Fibroblast of lung (primary cell): Measurements from ENCODE around the gene RBM11. TPM values are rescaled to one million over a fixed set of nuclear protein-coding genes. Genes with fewer than 3 reads are reported as not detected.

Experiments
- DNase-seq, 2 donors: peaks; one replicate each; pipeline versions ENCODE4 v3.0.0 to v3.0.0-alpha.2; 2010; ENCODE audit warnings: low read depth in 2 of 2
- H2AFZ ChIP-seq: 2 replicates; pipeline ENCODE4 v1.5.1; 2012; ENCODE audit warnings: low read length, control low read depth, inconsistent platforms
- H3K27ac ChIP-seq: 2 replicates; pipeline ENCODE4 v1.5.1; 2011; ENCODE audit warnings: low read length, control low read depth; ENCODE audit not compliant: insufficient read depth
- H3K27me3 ChIP-seq: 2 replicates; pipeline ENCODE4 v1.5.1; 2011; ENCODE audit warnings: mild to moderate bottlenecking, low read length; ENCODE audit not compliant: control insufficient read depth, insufficient read depth
- H3K36me3 ChIP-seq: 2 replicates; pipeline ENCODE4 v1.5.1; 2011; ENCODE audit warnings: low read length; ENCODE audit not compliant: control insufficient read depth, insufficient read depth
- H3K4me1 ChIP-seq: 2 replicates; pipeline ENCODE4 v1.5.1; 2011; ENCODE audit warnings: low read length; ENCODE audit not compliant: control insufficient read depth, insufficient read depth; ENCODE audit errors: extremely low read depth
- H3K4me2 ChIP-seq: 2 replicates; pipeline ENCODE4 v1.5.1; 2011; ENCODE audit warnings: low read length, control low read depth; ENCODE audit not compliant: insufficient read depth; ENCODE audit errors: extremely low read depth
- H3K4me3 ChIP-seq, 4 experiments: fragments of 200-600 bp in 1 of 4; sonication (generic) in 1 of 4; replicated peaks in 1 of 4; 2 replicates each; pipeline ENCODE4 v1.5.1; 2011 to 2016; ENCODE audit warnings: low read length in 4 of 4, low read depth in 3 of 4, mild to moderate bottlenecking in 3 of 4, control low read depth in 2 of 4, inconsistent platforms in 1 of 4, mixed read lengths in 1 of 4; ENCODE audit not compliant: insufficient read depth in 1 of 4; ENCODE audit errors: control extremely low read depth in 1 of 4
- H3K79me2 ChIP-seq: 2 replicates; pipeline ENCODE4 v1.5.1; 2012; ENCODE audit warnings: mild to moderate bottlenecking, low read length, inconsistent platforms; ENCODE audit not compliant: control insufficient read depth, insufficient read depth
- H3K9ac ChIP-seq: 2 replicates; pipeline ENCODE4 v1.5.1; 2011; ENCODE audit warnings: mild to moderate bottlenecking, low read length, control low read depth; ENCODE audit not compliant: insufficient read depth
- H3K9me3 ChIP-seq: 2 replicates; pipeline ENCODE4 v1.5.1; 2012; ENCODE audit warnings: low read depth, low read length; ENCODE audit not compliant: control insufficient read depth, insufficient read depth
- H4K20me1 ChIP-seq: 2 replicates; pipeline ENCODE4 v1.5.1; 2011; ENCODE audit warnings: low read length; ENCODE audit not compliant: control insufficient read depth, insufficient read depth; ENCODE audit errors: extremely low read depth
- EZH2 ChIP-seq: IDR thresholded peaks from 2 replicates; pipeline ENCODE4 v1.5.1; 2012; ENCODE audit warnings: low read length, control low read depth, mild to moderate bottlenecking; ENCODE audit errors: missing control alignments
- polyA plus RNA-seq, 2 donors: library from polyadenylated mRNA; depleted of rRNA in 1 of 2; stranded (reverse) in 1 of 2; unstranded in 1 of 2; fragments of >200 nt; gene quantifications; 2 replicates each; pipeline ENCODE4 v1.2.1, GENCODE V29; 2011 to 2012; ENCODE audit warnings: missing spikeins in 1 of 2
- total RNA-seq: library from RNA; depleted of rRNA; stranded (reverse); fragments of >200 nt; gene quantifications from 2 replicates; pipeline ENCODE4 v1.2.1, GENCODE V29; 2014
- TF ChIP-seq, protein P1 (sequence below), 2 donors: IDR thresholded peaks in 1 of 2; conservative IDR thresholded peaks in 1 of 2; 1 replicate in 1 of 2; 2 replicates in 1 of 2; pipeline ENCODE4 v1.5.1; 2011 to 2012; ENCODE audit warnings: low read length in 2 of 2, control low read depth in 1 of 2, inconsistent platforms in 1 of 2, low read depth in 1 of 2, mild to moderate bottlenecking in 1 of 2

RBM11 gene
- total and polyA plus RNA-seq, 2 donors (not counting 1 experiment from before 2014, with no cell fraction given) = 0.11 to 0.17 TPM

DNA sequence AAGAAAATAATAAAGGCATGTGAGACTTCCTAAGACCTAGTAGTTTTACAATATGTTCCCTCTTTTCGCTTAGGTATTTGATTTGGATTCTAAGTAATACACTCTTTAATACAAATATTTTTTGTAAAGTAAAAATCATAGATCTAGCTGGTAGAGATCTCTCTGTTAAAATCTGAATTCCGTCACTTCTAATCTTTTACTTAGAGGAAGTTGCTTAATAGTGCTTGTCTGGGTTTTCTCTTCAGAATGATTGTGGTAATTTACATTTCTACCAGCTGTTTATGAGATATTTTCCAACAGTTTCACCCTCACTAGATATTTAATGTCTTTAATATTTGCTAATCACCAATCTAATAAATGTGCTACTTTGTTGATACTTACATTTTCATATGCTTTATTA is 23.3 kb downstream of the RBM11 start:
- Histone ChIP-seq H3K27me3 (no peaks in the 10 kb centered on the region), H3K9ac (no peak overlapping the region), H4K20me1 (no peaks in the 10 kb centered on the region), H3K4me3 (no peak overlapping the region), H3K4me1 (no peaks in the 10 kb centered on the region), H3K27ac (no peak overlapping the region), H3K36me3 (no peaks in the 10 kb centered on the region), H3K9me3 (no peaks in the 10 kb centered on the region), H2AFZ (no peak overlapping the region), H3K79me2 (no peaks in the 10 kb centered on the region), H3K4me2 (no peak overlapping the region)
- no peak for DNase-seq
- no peak for TF ChIP-seq EZH2
- TF ChIP-seq, protein P1, sequence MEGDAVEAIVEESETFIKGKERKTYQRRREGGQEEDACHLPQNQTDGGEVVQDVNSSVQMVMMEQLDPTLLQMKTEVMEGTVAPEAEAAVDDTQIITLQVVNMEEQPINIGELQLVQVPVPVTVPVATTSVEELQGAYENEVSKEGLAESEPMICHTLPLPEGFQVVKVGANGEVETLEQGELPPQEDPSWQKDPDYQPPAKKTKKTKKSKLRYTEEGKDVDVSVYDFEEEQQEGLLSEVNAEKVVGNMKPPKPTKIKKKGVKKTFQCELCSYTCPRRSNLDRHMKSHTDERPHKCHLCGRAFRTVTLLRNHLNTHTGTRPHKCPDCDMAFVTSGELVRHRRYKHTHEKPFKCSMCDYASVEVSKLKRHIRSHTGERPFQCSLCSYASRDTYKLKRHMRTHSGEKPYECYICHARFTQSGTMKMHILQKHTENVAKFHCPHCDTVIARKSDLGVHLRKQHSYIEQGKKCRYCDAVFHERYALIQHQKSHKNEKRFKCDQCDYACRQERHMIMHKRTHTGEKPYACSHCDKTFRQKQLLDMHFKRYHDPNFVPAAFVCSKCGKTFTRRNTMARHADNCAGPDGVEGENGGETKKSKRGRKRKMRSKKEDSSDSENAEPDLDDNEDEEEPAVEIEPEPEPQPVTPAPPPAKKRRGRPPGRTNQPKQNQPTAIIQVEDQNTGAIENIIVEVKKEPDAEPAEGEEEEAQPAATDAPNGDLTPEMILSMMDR (conservative IDR thresholded peaks at IDR 0.05 in 1 of 2, IDR thresholded peaks at IDR 0.05 in 1 of 2; ENCODE audit: low read depth in 1 of 2, low read length in 2 of 2) = no peak

DNA sequence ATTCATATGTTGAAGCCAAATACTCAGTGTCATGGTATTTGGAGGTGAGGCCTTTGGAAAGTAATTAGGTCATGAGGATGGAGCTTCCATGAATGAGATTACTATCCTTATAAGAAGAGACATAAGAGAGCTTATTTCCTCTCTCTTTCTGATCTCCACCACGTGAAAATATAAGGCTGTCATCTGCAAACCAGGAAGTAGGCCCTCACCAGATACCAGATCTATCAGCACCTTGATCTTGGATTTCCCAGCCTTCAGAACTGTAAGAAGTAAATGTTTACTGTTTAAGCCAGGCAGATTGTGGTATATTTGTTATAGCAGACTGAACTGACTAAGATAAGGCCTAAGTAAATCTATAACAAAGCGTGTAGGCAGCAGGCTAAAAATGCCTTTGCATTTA is 25.3 kb downstream of the RBM11 start:
- H3K9ac ChIP-seq = no peak overlapping the region
- H3K79me2 ChIP-seq = no peaks in the 10 kb centered on the region
- H3K27me3 ChIP-seq = no peaks in the 10 kb centered on the region
- no peaks in the 10 kb centered on the region for H3K9me3 ChIP-seq
- TF ChIP-seq EZH2 = no peak
- TF ChIP-seq, protein P1 (conservative IDR thresholded peaks at IDR 0.05 in 1 of 2, IDR thresholded peaks at IDR 0.05 in 1 of 2; ENCODE audit: low read depth in 1 of 2, low read length in 2 of 2) = no peak
- H3K4me2 ChIP-seq = no peak overlapping the region
- H3K4me3 ChIP-seq = no peak overlapping the region
- H2AFZ ChIP-seq = no peak overlapping the region
- H4K20me1 ChIP-seq = no peaks in the 10 kb centered on the region
- H3K4me1 ChIP-seq = no peaks in the 10 kb centered on the region
- no peak for DNase-seq
- H3K36me3 ChIP-seq = no peaks in the 10 kb centered on the region
- no peak overlapping the region for H3K27ac ChIP-seq

DNA sequence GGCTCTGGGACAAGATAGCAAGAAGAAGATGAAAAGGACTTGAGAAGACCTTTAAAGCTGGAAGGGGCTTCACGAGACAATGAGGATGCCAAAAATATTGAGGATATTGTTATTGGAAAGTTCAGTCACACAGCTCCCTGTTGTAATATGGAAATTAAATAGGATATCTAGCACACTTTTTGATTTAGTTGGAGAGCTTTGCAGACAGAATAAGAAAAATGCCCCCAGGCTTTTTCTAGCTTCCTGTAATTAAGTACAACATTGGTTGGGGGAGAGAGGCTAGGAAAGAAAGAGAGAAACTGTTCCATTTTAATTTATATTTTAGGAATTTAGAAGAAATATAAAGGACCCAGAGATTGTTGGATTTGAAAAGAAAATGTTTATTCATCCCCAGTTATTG is 27.5 kb downstream of the RBM11 start:
- Histone ChIP-seq H3K9ac (no peak overlapping the region), H3K27me3 (no peaks in the 10 kb centered on the region), H4K20me1 (no peaks in the 10 kb centered on the region), H3K79me2 (no peaks in the 10 kb centered on the region), H3K9me3 (no peaks in the 10 kb centered on the region), H3K4me2 (no peak overlapping the region), H3K4me1 (no peaks in the 10 kb centered on the region), H2AFZ (no peak overlapping the region), H3K4me3 (no peak overlapping the region), H3K36me3 (no peaks in the 10 kb centered on the region), H3K27ac (no peak overlapping the region)
- no peak for TF ChIP-seq EZH2
- TF ChIP-seq, protein P1 (conservative IDR thresholded peaks at IDR 0.05 in 1 of 2, IDR thresholded peaks at IDR 0.05 in 1 of 2; ENCODE audit: low read depth in 1 of 2, low read length in 2 of 2) = no peak
- DNase-seq = no peak
